ENCODE results near the gene CSTF1.

DNA sequence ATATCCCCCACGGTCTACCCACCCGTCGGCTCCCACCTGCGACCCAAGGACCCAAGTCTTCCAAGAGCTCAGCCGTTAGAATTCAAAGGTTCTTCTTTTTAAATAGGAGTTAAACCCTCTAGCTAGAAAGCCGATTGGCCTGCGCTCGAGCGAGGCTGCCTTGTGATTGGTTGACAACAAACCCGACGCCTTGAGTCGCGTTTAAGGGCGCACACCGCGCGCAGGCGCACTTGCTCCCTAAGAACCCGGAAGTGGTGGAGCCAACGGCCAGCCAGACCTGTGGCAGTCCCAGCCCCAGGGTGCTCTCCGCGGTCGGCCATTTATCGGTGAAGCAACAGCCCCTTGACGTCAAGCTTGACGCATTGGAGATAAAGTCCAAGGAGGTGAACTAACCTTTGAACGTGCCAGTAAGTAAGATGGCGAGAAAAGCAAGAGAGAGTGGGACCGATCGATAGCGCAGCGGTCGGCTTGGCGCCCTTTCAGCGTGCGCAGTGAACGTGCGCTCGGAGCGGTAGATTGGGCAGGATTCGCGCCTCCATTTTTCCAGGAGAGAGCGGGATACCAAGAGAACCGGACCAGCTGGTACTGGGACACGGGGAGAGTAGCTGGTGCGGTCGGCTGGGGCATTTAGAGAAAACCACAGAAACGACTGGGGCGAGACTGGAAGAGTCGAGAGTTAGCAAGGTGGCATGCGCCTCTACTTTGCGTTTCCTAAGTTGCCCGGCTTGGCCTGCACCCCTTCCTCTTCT lies at the start of gene CSTF1, which contains the start of gene AURKA:
- TF ChIP-seq, protein P1, sequence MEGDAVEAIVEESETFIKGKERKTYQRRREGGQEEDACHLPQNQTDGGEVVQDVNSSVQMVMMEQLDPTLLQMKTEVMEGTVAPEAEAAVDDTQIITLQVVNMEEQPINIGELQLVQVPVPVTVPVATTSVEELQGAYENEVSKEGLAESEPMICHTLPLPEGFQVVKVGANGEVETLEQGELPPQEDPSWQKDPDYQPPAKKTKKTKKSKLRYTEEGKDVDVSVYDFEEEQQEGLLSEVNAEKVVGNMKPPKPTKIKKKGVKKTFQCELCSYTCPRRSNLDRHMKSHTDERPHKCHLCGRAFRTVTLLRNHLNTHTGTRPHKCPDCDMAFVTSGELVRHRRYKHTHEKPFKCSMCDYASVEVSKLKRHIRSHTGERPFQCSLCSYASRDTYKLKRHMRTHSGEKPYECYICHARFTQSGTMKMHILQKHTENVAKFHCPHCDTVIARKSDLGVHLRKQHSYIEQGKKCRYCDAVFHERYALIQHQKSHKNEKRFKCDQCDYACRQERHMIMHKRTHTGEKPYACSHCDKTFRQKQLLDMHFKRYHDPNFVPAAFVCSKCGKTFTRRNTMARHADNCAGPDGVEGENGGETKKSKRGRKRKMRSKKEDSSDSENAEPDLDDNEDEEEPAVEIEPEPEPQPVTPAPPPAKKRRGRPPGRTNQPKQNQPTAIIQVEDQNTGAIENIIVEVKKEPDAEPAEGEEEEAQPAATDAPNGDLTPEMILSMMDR (IDR thresholded peaks at IDR 0.05): peak in 1 of 5 experiments; percentile 27
- TF ChIP-seq POLR2A (IDR thresholded peaks at IDR 0.05) (peak in 1 of 2 donors; percentile 52), EP300 (IDR thresholded peaks at IDR 0.05) (peak; percentile 97)

Measured in tibial nerve (tissue), 4 donors.